ENCODE measurements around the gene APIP. TPM values are rescaled to one million over a fixed set of nuclear protein-coding genes. Genes with fewer than 3 reads are reported as not detected.

The APIP gene
- total and polyA plus RNA-seq, 2 experiments from 2014 or later = 22.5 to 25.2 TPM

GRCh38 chr11:34938611-34939010 lies 22.4 kb upstream of the APIP start:
- no peak overlapping the region for H3K4me2 ChIP-seq (ENCODE audit: unreplicated experiment)
- in situ Hi-C loops (cut with MboI) = no loop called here
- H3K9ac ChIP-seq = no peak overlapping the region
- H3K4me3 ChIP-seq = no peak overlapping the region
- no peak for TF ChIP-seq EZH2phosphoT487 (IDR thresholded peaks at IDR 0.05; ENCODE audit: insufficient read depth, low read depth)
- TF ChIP-seq EZH2 (IDR thresholded peaks at IDR 0.05; ENCODE audit: insufficient read depth, poor library complexity, severe bottlenecking) = no peak
- H3F3A ChIP-seq (ENCODE audit: insufficient read depth) = no peaks in the 10 kb centered on the region
- H3K79me2 ChIP-seq (ENCODE audit: insufficient read depth) = peaks cover 63% of the 10 kb centered on the region
- H3K36me3 ChIP-seq (ENCODE audit: low read depth) = no peaks in the 10 kb centered on the region
- no peaks in the 10 kb centered on the region for H3K9me3 ChIP-seq (ENCODE audit: low read depth)
- no peak for DNase-seq
- no peaks in the 10 kb centered on the region for H3K9me2 ChIP-seq (ENCODE audit: insufficient read depth)
- peaks cover 6% of the 10 kb centered on the region; the same call in 1 of the 2 replicates for H3K4me1 ChIP-seq (ENCODE audit: insufficient read depth)
- 19 to 35% methylated on average over 1 of the region's 1 CpG for WGBS, 2 experiments (ENCODE audit: low coverage in 1 of 2, low lambda C conversion rate in 2 of 2, missing lambda C conversion rate in 2 of 2)
- H3K27ac ChIP-seq = no peak overlapping the region
- no peak overlapping the region for H2AFZ ChIP-seq
- H3K27me3 ChIP-seq (replicated peaks; ENCODE audit: insufficient read depth) = no peaks in the 10 kb centered on the region
- no peaks in the 10 kb centered on the region for H4K20me1 ChIP-seq (ENCODE audit: insufficient read depth)

- Histone ChIP-seq H3K27me3 (replicated peaks; ENCODE audit: insufficient read depth) (no peaks in the 10 kb centered on the region), H3K4me1 (ENCODE audit: insufficient read depth) (peaks cover 6% of the 10 kb centered on the region; the same call in 1 of the 2 replicates), H3K9me3 (ENCODE audit: low read depth) (no peaks in the 10 kb centered on the region), H3F3A (ENCODE audit: insufficient read depth) (no peaks in the 10 kb centered on the region), H2AFZ (no peak overlapping the region), H3K36me3 (ENCODE audit: low read depth) (peaks cover 14% of the 10 kb centered on the region; the same call in 1 of the 2 replicates), H3K9me2 (ENCODE audit: insufficient read depth) (no peaks in the 10 kb centered on the region), H4K20me1 (ENCODE audit: insufficient read depth) (no peaks in the 10 kb centered on the region), H3K27ac (no peak overlapping the region), H3K9ac (no peak overlapping the region), H3K4me2 (ENCODE audit: unreplicated experiment) (no peak overlapping the region), H3K4me3 (no peak overlapping the region), H3K79me2 (ENCODE audit: insufficient read depth) (peaks cover 61% of the 10 kb centered on the region)
- 97 to 98% methylated on average over 6 of the region's 6 CpGs for WGBS, 2 experiments (ENCODE audit: low coverage in 1 of 2, low lambda C conversion rate in 2 of 2, missing lambda C conversion rate in 2 of 2)
- no peak for TF ChIP-seq EZH2phosphoT487 (IDR thresholded peaks at IDR 0.05; ENCODE audit: insufficient read depth, low read depth)
- no peak for TF ChIP-seq EZH2 (IDR thresholded peaks at IDR 0.05; ENCODE audit: insufficient read depth, poor library complexity, severe bottlenecking)
- DNase-seq = no peak
- in situ Hi-C loops (cut with MboI) = no loop called here
Measured at GRCh38 chr11:34936945-34937629, 20.9 kb upstream of the APIP start.

GRCh38 chr11:34929794-34930763 lies 13.9 kb upstream of the APIP start:
- in situ Hi-C loops (cut with MboI) = loop anchor here (10.0 kb wide), 1 partner anchor 485 kb away; the partner anchor contains the start of gene SLC1A2

More at GRCh38 chr11:34929794-34930763, 13.9 kb upstream of the APIP start:
- Histone ChIP-seq H3K36me3 (ENCODE audit: low read depth) (peaks cover 14% of the 10 kb centered on the region), H3K4me1 (ENCODE audit: insufficient read depth) (peaks cover 33% of the 10 kb centered on the region), H3K9me2 (ENCODE audit: insufficient read depth) (no peaks in the 10 kb centered on the region), H3F3A (ENCODE audit: insufficient read depth) (peaks cover 10% of the 10 kb centered on the region; the same call in 1 of the 2 replicates), H3K9ac (no peak overlapping the region), H3K27me3 (replicated peaks; ENCODE audit: insufficient read depth) (no peaks in the 10 kb centered on the region), H3K79me2 (ENCODE audit: insufficient read depth) (peaks cover 84% of the 10 kb centered on the region), H3K9me3 (ENCODE audit: low read depth) (no peaks in the 10 kb centered on the region), H3K27ac (no peak overlapping the region), H3K4me2 (ENCODE audit: unreplicated experiment) (no peak overlapping the region), H4K20me1 (ENCODE audit: insufficient read depth) (0 out of 2 replicates have a peak, but pooled peaks cover 3% of the 10 kb centered on the region), H2AFZ (no peak overlapping the region), H3K4me3 (no peak overlapping the region)
- TF ChIP-seq EZH2 (IDR thresholded peaks at IDR 0.05; ENCODE audit: insufficient read depth, poor library complexity, severe bottlenecking) (no peak), EZH2phosphoT487 (IDR thresholded peaks at IDR 0.05; ENCODE audit: insufficient read depth, low read depth) (no peak)
- no peak for DNase-seq
- 95 to 96% methylated on average over 11 of the region's 11 CpGs for WGBS, 2 experiments (ENCODE audit: low coverage in 1 of 2, low lambda C conversion rate in 2 of 2, missing lambda C conversion rate in 2 of 2)

All from GM23248 (cell line).